Upper lobe of left lung (tissue), 4 donors: Measurements from ENCODE around the gene FOXA1.

Experiments used
- CTCF ChIP-seq, 6 experiments: fragments of 450-650 bp in 4 of 6; fragments of 200-600 bp in 2 of 6; sonication (generic) in 2 of 6; IDR thresholded peaks; one replicate each; pipeline ENCODE4 v1.5.1; 2016 to 2019; ENCODE audit warnings: antibody characterized with exemption in 6 of 6
- POLR2A ChIP-seq, 4 donors: fragments of 450-650 bp; IDR thresholded peaks; one replicate each; pipeline ENCODE4 v1.5.1; 2016 to 2017; ENCODE audit warnings: antibody characterized with exemption in 4 of 4, mild to moderate bottlenecking in 2 of 4

GRCh38 chr14:37615582-37616289, 20.7 kb upstream of the FOXA1 start:
- TF ChIP-seq CTCF (IDR thresholded peaks at IDR 0.05) (no peak), POLR2A (IDR thresholded peaks at IDR 0.05) (no peak)
